Common myeloid progenitor, CD34-positive (primary cell): ENCODE results near the gene SUPT6H.

Source experiments
- CTCF ChIA-PET: fragments of 350-600 bp; sonication (Branson Sonifier 250); formaldehyde crosslinking; loops from one replicate; lab custom pipeline; 2021; ENCODE audit warnings: antibody characterized with exemption; lab: Charles Lee
- POLR2A ChIA-PET: fragments of 350-600 bp; sonication (Branson Sonifier 250); formaldehyde crosslinking; loops from one replicate; lab custom pipeline; 2021; ENCODE audit warnings: antibody characterized with exemption; lab: Charles Lee
- DNase-seq, 3 donors: peaks; one replicate each; pipeline versions ENCODE4 v3.0.0 to v3.0.0-alpha.2; 2013
- H3K27ac ChIP-seq, 2 experiments: 1 replicate in 1 of 2; 2 replicates in 1 of 2; pipeline ENCODE4 v1.7.0; 2013; ENCODE audit warnings: inconsistent platforms in 2 of 2, low read length in 2 of 2, mild to moderate bottlenecking in 2 of 2, low read depth in 1 of 2, moderate library complexity in 1 of 2; ENCODE audit not compliant: severe bottlenecking in 2 of 2, insufficient read depth in 1 of 2, poor library complexity in 1 of 2
- H3K27me3 ChIP-seq, 5 experiments: replicated peaks in 2 of 5; 1 replicate in 3 of 5; 2 replicates in 2 of 5; pipeline versions ENCODE4 v1.6.1 to v1.7.0; 2013; ENCODE audit warnings: low read length in 4 of 5, mild to moderate bottlenecking in 2 of 5, moderate library complexity in 2 of 5, inconsistent platforms in 1 of 5; ENCODE audit not compliant: insufficient read depth in 5 of 5, control insufficient read depth in 4 of 5
- H3K36me3 ChIP-seq, 4 experiments: 1 replicate in 2 of 4; 2 replicates in 2 of 4; pipeline versions ENCODE4 v1.6.1 to v1.7.0; 2013; ENCODE audit warnings: low read length in 3 of 4, control low read depth in 1 of 4, mild to moderate bottlenecking in 1 of 4; ENCODE audit not compliant: control insufficient read depth in 4 of 4, insufficient read depth in 4 of 4
- H3K4me1 ChIP-seq, 4 experiments: 1 replicate in 3 of 4; 2 replicates in 1 of 4; pipeline versions ENCODE4 v1.6.1 to v1.7.1; 2013; ENCODE audit warnings: low read length in 3 of 4, mild to moderate bottlenecking in 3 of 4, control low read depth in 1 of 4, inconsistent platforms in 1 of 4, moderate library complexity in 1 of 4; ENCODE audit not compliant: control insufficient read depth in 4 of 4, insufficient read depth in 4 of 4; ENCODE audit errors: control extremely low read depth in 1 of 4
- H3K4me3 ChIP-seq, 7 experiments: 1 replicate in 4 of 7; 2 replicates in 3 of 7; pipeline versions ENCODE4 v1.5.1 to v1.7.0; 2013; ENCODE audit warnings: mild to moderate bottlenecking in 7 of 7, low read length in 6 of 7, moderate library complexity in 6 of 7, inconsistent platforms in 2 of 7, low read depth in 2 of 7, control low read depth in 1 of 7; ENCODE audit not compliant: insufficient read depth in 4 of 7, control insufficient read depth in 1 of 7; ENCODE audit errors: extremely low read depth in 1 of 7
- H3K9me3 ChIP-seq, 5 experiments: 1 replicate in 4 of 5; 2 replicates in 1 of 5; pipeline versions ENCODE4 v1.6.1 to v1.7.1; 2013; ENCODE audit warnings: low read length in 4 of 5, mild to moderate bottlenecking in 2 of 5, inconsistent platforms in 1 of 5, low read depth in 1 of 5, moderate library complexity in 1 of 5; ENCODE audit not compliant: control insufficient read depth in 4 of 5, insufficient read depth in 2 of 5; ENCODE audit errors: control extremely low read depth in 1 of 5
- WGBS: methylation state at CpG from one replicate; pipeline ENCODE4 v1.1.5; 2013; ENCODE audit not compliant: insufficient coverage; 5-methylcytosine and 5-hydroxymethylcytosine counted together

SUPT6H gene

GRCh38 chr17:28716740-28717577 lies 55.0 kb downstream of the SUPT6H start:
- Histone ChIP-seq H3K27me3 (no peaks in the 10 kb centered on the region), H3K4me3 (peak overlapping the region; percentile 33 to 98 (median 67)), H3K9me3 (no peaks in the 10 kb centered on the region), H3K4me1 (peaks cover 11 to 57% (median 50%) of the 10 kb centered on the region in 4 experiments), H3K36me3 (peaks cover 0 to 41% (median 28%) of the 10 kb centered on the region in 4 experiments), H3K27ac (peak overlapping the region in 1 of 2 experiments; percentile 68)
- WGBS: 18% methylated on average over 48 of the region's 63 CpGs
- CTCF ChIA-PET: interaction anchor here (0.6 to 2.1 kb wide), 6 partner anchors 10 to 643 kb away, joined by 3 to 7 read pairs (median 4); no protein-coding TSS in a partner anchor
- DNase-seq: peak in 1 of 3 donors; percentile 39
- POLR2A ChIA-PET: no interaction called here

GRCh38 chr17:28717578-28718332 lies 55.8 kb downstream of the SUPT6H start, which contains the start of gene RAB34:
Gene RAB34 (minus strand): TSS chr17:28717868. CDS start chr17:28717266, 602 bp downstream.
- POLR2A ChIA-PET: no interaction called here
- Histone ChIP-seq H3K4me3 (peak within 1 kb of the TSS; percentile 33 to 98 (median 67)), H3K9me3 (no peaks in the 10 kb centered on the region), H3K36me3 (peaks cover under 1 to 49% (median 36%) of the 10 kb centered on the region in 4 experiments), H3K27me3 (no peaks in the 10 kb centered on the region), H3K4me1 (peaks cover 11 to 57% (median 50%) of the 10 kb centered on the region in 4 experiments), H3K27ac (peak within 1 kb of the TSS in 1 of 2 experiments; percentile 68)
- DNase-seq: peak; percentile 74 to 92 (median 87)
- WGBS: under 1% methylated on average over 37 of the region's 60 CpGs
- CTCF ChIA-PET: interaction anchor here (0.9 kb wide), 1 partner anchor 13 kb away, joined by 5 read pairs; no protein-coding TSS in a partner anchor

DNA sequence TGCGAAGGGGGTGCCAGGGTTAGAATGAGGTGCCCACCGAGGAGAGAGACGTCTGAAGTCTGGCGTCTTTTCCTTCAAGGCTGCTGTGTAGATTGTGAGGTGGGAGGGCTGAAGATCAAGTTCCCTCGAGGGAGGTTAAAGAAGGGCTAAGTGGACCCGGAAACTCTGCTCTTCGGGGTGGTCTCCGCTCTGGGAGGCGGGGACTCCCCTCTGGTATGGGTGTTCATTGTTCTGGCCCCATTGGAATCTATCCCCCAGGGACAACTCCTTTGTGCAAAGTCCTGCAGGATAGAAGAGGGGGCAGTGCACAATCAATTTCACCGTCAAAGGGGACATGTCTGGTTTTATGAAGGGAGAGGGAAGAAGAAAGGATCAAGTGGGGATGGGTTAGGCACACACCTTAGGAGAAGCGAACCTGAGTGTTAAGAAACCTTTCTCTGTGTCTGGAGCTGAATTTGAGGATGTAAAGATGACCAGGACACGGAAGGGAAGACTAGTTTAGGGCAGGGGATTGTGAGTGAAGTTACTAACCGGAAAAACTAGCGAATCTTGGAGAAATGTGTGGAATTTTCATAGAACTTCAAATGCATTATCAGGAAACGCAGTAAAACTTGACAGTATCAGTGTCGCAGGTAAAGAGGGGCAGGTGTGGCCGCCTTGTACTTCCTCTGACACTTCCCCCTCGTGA lies 56.5 kb downstream of the SUPT6H start:
- H3K36me3 ChIP-seq: peaks cover 7 to 53% (median 43%) of the 10 kb centered on the region in 4 experiments
- H3K4me3 ChIP-seq: peak overlapping the region in 6 of 7 experiments; percentile 58 to 98 (median 78)
- WGBS: 52% methylated on average over 8 of the region's 18 CpGs
- ChIA-PET CTCF (interaction anchor here (17.9 kb wide), 1 partner anchor 28 kb away, joined by 507 read pairs; the partner anchor contains the start of gene TRAF4), POLR2A (interaction anchor here (2.4 kb wide), 1 partner anchor 7 kb away, joined by 12 read pairs; the partner anchor contains the start of gene PROCA1)
- peaks cover 11 to 56% (median 51%) of the 10 kb centered on the region in 4 experiments for H3K4me1 ChIP-seq
- no peak for DNase-seq
- H3K27me3 ChIP-seq: no peaks in the 10 kb centered on the region
- peak overlapping the region in 1 of 2 experiments; percentile 52 for H3K27ac ChIP-seq
- no peaks in the 10 kb centered on the region for H3K9me3 ChIP-seq

GRCh38 chr17:28719021-28719433 lies 57.0 kb downstream of the SUPT6H start:
- H3K4me3 ChIP-seq: peak overlapping the region in 6 of 7 experiments; percentile 79 to 98 (median 94)
- DNase-seq: no peak
- ChIA-PET POLR2A (interaction anchor here (0.7 to 2.4 kb wide), 7 partner anchors 8 to 233 kb away, joined by 3 to 12 read pairs (median 4); partner anchors contain the start of genes BLTP2, PHF12, PROCA1 and SDF2), CTCF (interaction anchor here (0.7 to 17.9 kb wide), 5 partner anchors 9 to 75 kb away, joined by 3 to 507 read pairs (median 7); partner anchors contain the start of genes NEK8 and TRAF4)
- no peaks in the 10 kb centered on the region for H3K9me3 ChIP-seq
- WGBS: 37% methylated on average over 12 of the region's 18 CpGs
- peak overlapping the region; percentile 83 to 91 for H3K27ac ChIP-seq
- H3K4me1 ChIP-seq: peaks cover 11 to 56% (median 52%) of the 10 kb centered on the region in 4 experiments
- H3K36me3 ChIP-seq: peaks cover 8 to 56% (median 43%) of the 10 kb centered on the region in 4 experiments
- H3K27me3 ChIP-seq: no peaks in the 10 kb centered on the region

DNA sequence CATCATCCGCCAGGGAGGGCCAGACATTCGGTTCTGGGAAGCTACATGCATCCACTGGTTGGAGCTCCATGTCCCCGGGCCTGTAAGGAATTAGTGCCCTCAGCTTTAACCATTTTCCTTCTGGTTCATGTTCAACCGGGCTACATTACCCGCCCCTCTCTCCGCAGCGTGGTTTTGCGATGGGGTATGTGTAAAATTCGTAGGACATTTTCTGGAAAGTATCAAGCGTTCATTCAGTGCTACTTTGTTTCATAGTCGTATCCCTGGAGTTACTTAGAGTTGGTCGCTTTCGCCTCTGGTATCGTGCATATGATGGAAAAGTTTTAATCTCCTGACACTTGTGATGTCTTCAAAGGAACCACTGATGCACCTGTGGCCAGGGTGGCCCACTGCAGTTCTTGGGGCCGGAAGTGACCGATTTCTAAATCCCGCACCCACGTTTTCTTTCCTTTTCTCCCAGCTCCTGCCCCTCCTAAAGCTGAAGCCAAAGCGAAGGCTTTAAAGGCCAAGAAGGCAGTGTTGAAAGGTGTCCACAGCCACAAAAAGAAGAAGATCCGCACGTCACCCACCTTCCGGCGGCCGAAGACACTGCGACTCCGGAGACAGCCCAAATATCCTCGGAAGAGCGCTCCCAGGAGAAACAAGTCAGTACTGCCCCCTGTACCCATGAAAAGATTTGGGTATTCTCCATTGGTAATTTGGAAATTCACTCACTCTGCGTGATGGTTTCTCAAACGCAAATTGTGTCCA lies 58.4 kb downstream of the SUPT6H start:
- H3K36me3 ChIP-seq: peaks cover 8 to 54% (median 39%) of the 10 kb centered on the region in 4 experiments
- H3K27me3 ChIP-seq: no peaks in the 10 kb centered on the region
- WGBS: 6% methylated on average over 15 of the region's 30 CpGs
- peaks cover 13 to 62% (median 58%) of the 10 kb centered on the region in 4 experiments for H3K4me1 ChIP-seq
- H3K9me3 ChIP-seq: no peaks in the 10 kb centered on the region
- no peak for DNase-seq
- ChIA-PET CTCF (interaction anchor here (0.6 to 17.9 kb wide), 7 partner anchors 8 to 73 kb away, joined by 3 to 507 read pairs (median 7); partner anchors contain the start of genes NEK8, PROCA1 and TRAF4), POLR2A (interaction anchor here (0.6 to 2.4 kb wide), 6 partner anchors 9 to 231 kb away, joined by 3 to 12 read pairs (median 4); partner anchors contain the start of genes BLTP2, PHF12, PROCA1 and SDF2)
- H3K4me3 ChIP-seq: peak overlapping the region; percentile 79 to 98 (median 91)
- peak overlapping the region; percentile 83 to 91 for H3K27ac ChIP-seq
